GM18526 (cell line): Measurements from ENCODE around the gene TCF12.

Experiments used
- POLR2A ChIP-seq: IDR thresholded peaks from 3 replicates; pipeline ENCODE4 v1.6.1; 2011; ENCODE audit not compliant: insufficient read length; ENCODE audit errors: extremely low read depth

Gene TCF12

GRCh38 chr15:56957812-56958406 is 39.5 kb downstream of the TCF12 start:
- no peak for TF ChIP-seq POLR2A

- no peak for TF ChIP-seq POLR2A
Observed at GRCh38 chr15:56959318-56959648, 40.8 kb downstream of the TCF12 start.

GRCh38 chr15:56960116-56960515 is 41.7 kb downstream of the TCF12 start:
- TF ChIP-seq POLR2A, result no peak

- no peak for TF ChIP-seq POLR2A
Observed at GRCh38 chr15:56963126-56963525, 44.7 kb downstream of the TCF12 start.

GRCh38 chr15:56963710-56964109 is 45.3 kb downstream of the TCF12 start:
- TF ChIP-seq POLR2A, result no peak

- TF ChIP-seq POLR2A, result no peak
Observed at GRCh38 chr15:56964182-56964581, 45.7 kb downstream of the TCF12 start.

GRCh38 chr15:56965231-56966013 is 47.0 kb downstream of the TCF12 start:
- no peak for TF ChIP-seq POLR2A

GRCh38 chr15:56967336-56967735 is 48.9 kb downstream of the TCF12 start:
- TF ChIP-seq POLR2A, result no peak

GRCh38 chr15:56968256-56968655 is 49.8 kb downstream of the TCF12 start:
- no peak for TF ChIP-seq POLR2A

GRCh38 chr15:56968821-56969220 is 50.4 kb downstream of the TCF12 start:
- TF ChIP-seq POLR2A, result no peak

- TF ChIP-seq POLR2A, result no peak
Observed at GRCh38 chr15:56969265-56969895, 50.9 kb downstream of the TCF12 start.

GRCh38 chr15:56971571-56971970 is 53.1 kb downstream of the TCF12 start:
- TF ChIP-seq POLR2A, result no peak

GRCh38 chr15:56972016-56972415 is 53.6 kb downstream of the TCF12 start:
- no peak for TF ChIP-seq POLR2A

- no peak for TF ChIP-seq POLR2A
Observed at GRCh38 chr15:56972426-56972825, 54.0 kb downstream of the TCF12 start.

- no peak for TF ChIP-seq POLR2A
Observed at GRCh38 chr15:56973463-56973862, 55.0 kb downstream of the TCF12 start.

GRCh38 chr15:56977232-56977631 is 58.8 kb downstream of the TCF12 start:
- TF ChIP-seq POLR2A, result no peak

GRCh38 chr15:56978898-56979662 is 60.6 kb downstream of the TCF12 start:
- no peak for TF ChIP-seq POLR2A
